HG03159 (cell line): ENCODE measurements around the gene DOCK6.

ENCODE experiments used
- ATAC-seq: cut with Tn5 transposase; IDR thresholded peaks from one replicate; pipeline ENCODE4 v1.9.1; 2021; ENCODE audit warnings: mild to moderate bottlenecking, moderate library complexity; ENCODE audit not compliant: unreplicated experiment

Gene DOCK6

DNA sequence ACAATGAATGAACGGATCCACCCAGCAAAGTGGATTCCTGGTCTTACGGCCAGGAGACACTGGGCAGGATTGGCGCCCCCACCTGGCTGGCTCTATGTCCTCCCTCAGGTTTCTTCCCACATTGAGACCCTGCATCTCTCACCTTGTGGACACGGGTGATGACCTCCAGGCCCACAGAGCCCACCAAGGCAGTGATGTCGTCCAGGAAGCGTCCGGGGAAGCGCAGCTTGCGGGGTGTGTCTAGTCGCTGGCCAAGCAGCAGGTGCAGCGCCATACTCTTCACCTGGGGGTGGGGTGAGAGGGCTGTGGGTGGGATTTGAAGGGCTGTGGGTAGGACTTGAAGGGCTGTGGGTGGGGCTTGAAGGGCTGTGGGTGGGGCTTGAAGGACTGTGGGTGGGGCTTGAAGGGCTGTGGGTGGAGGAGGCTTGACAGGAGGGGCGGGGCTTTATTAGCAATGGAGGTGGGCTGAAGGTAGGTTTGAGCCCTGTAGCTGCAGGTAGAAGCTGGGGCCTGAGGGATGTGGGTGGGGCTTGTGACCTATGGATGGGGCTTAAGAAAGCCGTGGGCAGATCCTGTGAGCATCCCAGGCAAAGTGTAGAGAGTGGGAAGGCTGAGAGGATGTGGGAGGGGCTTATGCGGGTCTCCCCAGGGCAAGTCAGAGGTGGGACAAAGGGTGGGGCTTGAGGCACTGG is 35.0 kb downstream of the DOCK6 start:
- no peak for ATAC-seq

DNA sequence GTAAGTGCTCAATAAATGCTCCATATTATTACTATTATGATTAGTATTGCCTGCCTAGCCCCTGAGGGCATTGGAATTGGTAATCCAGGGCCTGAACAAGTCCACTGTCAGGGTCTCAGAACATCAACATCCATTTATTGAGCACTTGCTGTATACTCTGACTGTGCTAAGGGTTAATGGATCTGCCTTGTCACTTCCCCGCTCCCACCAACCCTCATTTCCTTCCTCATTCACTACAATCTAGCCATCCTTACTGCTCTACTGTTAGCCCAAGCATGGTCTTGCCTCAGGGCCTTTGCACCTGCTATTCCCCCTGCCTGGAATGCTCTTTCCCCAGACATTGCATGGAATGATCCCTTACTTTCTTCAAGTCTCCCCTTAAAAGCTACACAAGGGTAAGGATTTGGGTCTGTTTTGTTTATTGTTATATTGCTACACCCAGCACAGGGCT is 35.6 kb downstream of the DOCK6 start:
- no peak for ATAC-seq

DNA sequence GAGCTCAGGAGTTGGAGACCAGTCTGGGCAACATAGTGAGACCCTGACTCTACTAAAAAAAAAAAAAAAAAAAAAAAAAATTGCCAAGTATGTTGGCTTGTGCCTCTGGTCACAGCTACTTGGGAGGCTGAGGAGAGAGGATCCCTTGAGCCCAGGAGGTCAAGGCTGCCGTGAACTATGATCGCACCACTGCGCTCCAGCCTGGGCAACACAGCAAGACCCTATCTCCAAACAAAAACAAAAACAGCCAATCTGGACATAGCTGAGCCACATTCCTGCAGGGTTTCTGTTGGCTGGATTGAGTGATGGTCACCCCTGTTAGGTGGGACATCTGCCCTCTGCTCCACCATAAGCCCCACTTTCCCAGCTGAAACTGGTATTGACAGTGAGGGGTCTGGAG is 36.5 kb downstream of the DOCK6 start:
- ATAC-seq: no peak

DNA sequence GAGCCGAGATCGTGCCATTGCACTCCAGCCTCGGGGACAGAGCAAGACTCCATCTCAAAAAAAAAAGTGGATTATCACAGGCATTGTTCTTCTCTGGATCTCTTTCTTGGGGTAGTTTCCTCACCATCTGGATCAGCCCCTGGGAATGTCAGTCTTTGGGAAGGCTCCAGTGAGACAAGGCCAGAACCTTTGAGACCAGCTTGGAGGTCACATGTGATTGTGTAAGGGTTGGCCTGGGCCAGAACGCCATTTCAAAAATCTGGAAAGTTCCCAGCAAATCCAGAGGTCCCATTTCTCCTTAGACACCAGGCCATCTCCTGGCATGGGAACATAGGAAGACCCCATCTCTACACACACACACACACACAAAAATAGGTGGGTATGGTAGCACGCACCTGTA is 37.2 kb downstream of the DOCK6 start:
- no peak for ATAC-seq

DNA sequence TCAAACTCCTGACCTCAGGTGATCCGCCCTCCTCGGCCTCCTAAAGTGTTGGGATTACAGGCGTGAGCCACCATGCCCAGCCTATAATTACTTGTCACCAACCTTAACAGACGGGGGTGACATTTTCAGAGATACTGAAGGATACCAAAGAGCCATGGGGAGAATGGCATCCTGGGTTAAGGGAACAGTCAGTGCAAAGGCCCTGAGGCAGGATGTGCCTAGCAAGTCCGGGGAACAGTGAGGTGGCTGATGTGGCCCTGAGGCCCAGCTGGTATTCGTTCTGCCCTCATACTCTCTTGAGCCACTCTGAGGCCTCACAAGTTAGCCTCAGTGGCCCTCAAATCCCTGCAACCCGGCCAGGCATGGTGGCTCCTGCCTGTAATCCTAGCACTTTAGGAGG is 37.9 kb downstream of the DOCK6 start:
- no peak for ATAC-seq

DNA sequence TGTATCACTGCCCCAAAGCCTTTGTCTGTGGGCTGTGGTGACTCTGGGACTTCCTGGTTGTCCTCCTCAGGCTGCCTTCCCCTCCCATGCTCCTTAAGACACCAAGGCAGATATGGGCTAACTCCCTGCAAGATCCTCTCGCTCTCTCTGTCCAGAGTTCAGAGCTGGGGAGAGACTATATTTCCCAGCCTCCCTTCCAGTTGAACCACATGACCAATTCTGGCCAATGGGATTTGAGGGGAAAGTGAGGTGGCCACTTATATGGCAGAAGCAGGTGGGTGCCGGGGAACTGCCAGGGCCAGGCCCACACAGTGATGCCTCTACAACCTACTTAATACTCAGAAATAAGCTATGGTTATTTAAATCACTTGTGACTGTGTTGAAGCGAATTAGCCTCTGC is 39.1 kb downstream of the DOCK6 start:
- no peak for ATAC-seq

DNA sequence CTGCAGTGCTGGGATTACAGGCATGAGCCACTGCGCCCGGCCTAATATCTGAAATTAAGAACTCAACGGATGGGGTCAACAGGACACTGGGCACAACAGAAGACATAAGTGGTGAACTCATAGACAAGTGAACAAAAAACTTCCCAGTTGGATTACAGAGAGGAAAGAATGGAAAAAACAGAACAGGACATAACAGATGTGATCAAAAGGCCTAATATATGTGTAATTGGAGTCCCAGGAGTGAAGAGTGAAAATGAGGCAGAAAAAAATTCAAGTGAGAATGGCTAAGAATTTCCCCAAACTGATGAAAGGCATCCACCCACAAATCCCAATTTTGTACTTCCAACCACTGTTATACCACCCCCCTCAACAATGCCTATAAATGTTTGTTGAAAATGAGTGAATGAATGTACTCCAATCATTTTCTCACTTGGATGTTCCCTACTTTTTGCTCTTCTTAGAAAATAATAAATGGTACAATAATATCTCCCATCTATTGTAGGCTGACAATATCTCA is 41.2 kb downstream of the DOCK6 start:
- no peak for ATAC-seq

DNA sequence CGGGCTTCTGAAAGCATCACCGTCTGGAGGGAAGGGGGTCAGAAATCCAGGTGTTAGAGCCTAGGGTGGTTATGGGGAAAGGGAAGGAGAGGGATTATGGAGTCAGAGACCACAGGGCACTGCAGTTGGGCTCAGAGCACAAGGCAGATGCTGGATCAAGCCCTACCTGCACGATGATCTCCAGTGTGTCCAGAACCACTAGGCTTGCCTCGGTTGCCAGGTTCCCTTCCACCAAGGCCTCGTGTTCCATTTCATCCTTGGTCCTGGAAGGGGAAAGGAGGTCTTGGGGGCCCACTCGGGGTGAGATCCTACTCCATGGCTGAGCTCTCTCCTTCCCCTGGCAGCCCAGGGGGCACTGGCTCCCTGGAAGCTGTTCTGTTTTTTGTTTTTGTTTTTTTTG is 47.9 kb downstream of the DOCK6 start:
- ATAC-seq: no peak

DNA sequence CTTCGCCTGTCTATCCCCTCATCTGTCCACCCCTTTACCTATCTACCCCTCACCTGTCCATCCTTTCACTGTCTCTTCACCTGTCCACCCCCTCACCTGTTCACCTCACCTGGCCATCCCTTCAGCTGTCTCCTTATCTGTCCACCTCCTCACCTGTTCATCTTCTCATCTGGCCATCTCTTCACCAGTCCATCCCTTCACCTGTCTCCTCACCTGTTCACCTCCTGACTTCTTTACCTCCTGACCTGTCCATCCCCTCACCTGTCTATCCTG is 51.7 kb downstream of the DOCK6 start:
- no peak for ATAC-seq

DNA sequence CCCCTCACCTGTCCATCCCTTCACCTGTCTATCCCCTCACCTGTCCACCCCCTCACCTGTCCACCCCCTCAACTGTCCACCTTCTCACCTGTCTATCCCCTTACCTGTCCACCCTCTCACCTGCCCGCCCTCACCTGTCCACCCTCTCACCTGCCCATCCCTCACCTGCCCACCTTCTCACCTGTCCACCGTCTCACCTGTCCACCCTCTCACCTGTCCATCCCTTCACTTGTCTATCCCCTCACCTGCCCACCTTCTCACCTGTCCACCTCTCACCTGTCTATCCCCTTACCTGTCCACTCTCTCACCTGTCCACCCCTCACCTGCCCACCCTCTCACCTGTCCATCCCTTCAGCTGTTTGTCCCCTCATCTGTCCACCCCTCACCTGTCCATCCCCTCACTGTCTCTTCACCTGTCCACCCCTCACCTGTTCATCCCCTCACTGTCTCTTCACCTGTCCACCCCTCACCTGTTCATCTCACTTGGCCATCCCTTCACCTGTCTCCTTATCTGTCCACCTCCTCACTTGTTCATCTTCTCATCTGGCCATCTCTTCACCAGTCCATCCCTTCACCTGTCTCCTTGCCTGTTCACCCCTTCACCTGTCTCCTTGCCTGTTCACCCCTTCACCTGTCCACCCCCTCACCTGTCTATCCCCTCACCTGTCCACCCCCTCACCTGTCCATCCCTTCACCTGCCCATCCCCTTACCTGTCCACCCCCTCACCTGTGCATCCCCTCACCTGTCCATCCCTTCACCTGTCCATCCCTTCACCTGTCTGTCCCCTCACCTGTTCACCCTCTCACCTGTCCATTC is 52.3 kb downstream of the DOCK6 start:
- ATAC-seq: no peak

DNA sequence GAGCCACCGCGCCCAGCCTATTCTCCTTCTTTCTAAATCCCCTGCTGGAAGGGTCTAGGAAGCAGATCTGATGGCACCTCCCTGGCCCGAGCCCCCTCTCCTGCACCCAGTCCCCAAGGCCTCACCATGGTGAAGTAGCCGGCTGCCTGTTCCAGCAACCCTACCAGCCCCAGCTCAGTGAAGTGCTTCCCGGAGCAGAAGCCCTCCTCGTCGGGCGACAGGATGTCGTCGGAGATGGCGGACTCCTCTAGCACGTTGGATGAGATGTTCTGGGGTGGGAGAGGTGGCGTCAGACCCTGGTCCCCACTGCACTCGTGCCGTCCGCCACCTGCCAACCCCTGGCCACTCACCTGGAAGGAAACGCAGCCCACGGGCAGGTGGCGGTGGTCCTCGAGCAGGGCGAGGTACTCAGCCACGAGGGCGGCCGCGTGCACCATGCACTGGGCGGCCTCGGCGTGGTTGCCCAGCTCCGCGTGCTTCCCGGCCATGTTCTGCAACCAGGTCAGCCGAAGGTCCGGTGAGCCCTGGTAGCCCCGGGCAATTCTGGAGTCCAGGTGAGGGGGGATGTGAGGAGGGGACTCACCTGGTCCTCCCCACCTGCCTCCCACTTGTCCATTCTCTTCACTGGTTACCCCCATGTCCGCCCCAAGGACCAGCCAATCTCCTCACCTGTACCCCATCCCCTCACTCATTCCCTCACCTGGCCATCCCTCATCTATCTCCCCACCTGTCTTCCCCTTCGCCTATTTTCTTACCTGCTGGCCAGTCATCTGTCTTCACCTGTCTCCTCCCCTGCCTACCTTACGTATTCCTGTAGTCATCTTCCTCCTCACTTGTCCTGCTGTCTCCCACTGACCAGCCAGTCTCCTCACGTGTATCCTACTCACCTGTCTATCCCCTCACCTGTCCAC is 53.5 kb downstream of the DOCK6 start:
- ATAC-seq: no peak

DNA sequence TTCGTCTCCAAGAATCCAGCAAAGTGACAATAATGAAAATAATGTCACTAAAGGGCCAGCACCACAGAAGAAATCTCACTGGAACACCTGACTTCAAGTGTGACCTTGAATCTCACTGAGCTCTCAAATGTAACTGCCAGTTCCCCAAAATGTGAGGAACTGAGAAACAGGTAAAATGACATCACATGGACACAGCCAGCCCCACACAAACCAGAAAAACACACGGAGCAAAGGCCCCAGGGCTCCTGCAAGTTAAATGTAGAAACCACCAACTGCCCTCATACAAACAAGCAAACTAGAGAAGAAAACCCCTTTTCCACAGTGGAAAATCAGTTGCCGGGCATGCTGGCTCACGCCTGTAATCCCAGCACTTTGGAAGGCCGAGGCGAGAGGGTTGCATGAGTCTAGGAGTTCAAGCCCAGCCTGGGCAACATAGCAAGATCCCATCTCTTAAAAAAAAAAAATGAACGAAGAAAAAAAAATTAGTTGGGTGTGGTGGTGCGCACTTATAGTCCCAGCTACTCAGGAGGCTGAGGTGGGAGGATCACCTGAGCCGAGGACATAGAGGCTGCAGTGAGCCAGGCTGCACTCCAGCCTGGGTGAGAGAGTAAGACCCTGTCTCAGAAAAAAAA is 56.3 kb downstream of the DOCK6 start:
- no peak for ATAC-seq

DNA sequence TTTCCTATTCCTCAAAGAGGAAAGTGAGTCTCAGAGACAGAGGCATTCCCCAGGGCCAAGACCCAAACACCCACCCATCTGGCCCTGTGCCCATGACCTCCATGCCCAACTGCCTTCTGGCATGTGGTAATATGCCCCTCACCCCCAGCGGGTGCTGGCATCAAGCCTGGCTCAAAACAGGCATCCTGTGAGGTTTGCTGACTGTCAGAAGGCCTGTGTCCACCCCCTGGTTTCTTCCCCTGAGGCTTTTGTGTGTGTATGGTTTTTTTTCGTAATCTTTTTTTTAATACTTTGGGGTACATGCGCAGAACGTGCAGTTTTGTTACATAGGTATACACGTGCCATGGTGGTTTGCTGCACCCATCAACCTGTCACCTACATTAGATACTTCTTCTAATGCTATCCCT is 57.4 kb downstream of the DOCK6 start:
- no peak for ATAC-seq

DNA sequence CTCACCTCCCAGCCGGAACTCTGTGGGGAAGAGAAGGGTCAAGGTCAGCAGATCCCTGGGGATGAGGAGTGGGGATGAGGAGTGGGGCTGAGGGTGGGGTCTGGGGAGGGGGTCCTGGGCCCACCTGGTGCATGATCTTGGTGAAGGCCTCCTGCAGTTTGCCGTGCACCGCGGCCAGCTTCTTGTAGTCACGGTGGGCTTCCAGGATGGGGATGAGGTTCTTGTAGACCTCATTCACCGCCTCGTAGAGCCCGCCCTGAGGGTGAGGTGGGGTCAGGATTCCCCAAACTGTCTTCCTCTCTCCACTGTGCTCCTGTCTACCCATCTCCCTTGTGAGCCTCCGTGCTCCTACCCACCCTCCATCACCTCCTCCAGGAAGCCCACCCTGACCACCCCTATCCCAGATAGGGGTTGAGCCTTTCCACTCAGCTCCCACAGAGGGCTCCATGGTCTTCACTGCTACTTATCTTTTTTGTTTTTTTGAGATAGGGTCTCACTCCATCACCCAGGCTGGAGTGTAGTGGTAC is 58.2 kb downstream of the DOCK6 start:
- no peak for ATAC-seq

DNA sequence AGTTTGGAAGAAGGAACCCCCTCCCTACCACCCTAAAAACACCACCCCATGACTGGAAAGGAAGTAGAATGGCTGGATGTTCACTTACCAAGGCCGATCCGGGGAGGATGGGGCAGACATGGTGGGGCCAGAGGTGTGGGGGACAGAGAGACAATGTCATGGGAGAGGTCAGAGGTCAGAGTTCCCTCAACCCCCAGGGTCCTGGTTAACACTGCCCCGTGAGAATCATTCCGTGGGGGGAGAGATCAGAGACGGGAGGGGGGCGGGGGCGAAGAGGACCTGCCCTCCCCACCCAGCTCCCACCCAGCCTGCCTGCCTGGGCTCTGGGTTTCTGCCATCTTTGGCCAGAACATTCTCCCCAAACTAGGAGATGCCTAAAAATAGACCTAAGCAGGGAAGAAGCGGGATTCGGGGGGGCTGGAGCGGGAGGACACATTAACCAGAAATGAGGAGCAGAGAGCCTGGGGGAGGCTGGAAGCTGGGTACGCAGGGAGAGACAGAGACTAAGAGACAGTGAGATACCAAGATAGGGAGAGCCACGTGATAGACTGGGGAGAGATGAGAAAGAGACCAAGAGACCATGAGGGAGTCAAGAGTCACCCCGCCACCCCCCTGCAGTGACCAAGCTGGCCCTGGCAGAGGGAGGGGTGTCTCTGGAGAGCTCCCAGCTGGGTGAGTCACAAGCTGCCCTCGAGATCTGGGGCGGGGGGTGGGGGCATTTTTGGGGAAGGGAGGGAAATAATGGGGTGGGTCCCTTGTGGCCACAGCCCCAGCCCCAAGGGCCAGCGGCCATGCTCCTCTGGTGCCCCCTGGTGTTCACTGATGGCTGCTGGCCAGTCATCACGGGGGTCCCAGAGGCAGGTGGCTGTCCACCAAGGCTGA is 58.9 kb downstream of the DOCK6 start:
- ATAC-seq: no peak

DNA sequence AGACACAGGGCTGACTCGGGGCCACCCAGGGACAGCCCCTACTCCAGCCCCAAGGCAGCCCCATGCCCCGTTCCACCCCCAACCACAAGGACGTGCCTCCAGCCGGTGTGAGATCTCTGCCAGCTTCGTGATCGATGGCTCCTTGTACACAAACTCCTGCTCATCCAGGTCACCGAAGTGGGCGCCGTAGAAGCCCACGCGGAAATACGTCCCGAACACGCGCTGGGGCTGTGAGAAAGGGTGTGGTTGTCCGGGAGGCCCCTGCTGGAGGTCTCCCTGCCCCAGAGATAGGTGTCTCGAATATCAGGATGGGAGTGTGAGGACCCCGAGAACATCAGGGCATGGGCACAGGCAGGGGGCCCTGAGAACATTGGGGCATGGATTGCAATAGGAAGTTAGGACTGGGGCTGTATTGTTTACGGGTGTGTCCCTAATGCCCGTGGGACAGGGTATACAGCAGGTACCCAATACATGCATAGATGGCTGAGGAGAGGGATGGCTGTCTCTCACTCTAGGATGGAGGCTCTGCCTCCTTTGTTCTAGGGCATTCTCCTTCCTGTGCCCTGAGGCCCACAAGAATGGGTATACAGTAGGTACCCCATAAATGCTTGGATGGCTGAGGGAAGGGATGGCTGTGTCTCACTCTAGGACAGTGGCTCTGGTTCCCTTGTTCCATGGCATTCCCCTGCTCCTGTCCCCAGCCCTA is 59.7 kb downstream of the DOCK6 start:
- ATAC-seq: no peak

DNA sequence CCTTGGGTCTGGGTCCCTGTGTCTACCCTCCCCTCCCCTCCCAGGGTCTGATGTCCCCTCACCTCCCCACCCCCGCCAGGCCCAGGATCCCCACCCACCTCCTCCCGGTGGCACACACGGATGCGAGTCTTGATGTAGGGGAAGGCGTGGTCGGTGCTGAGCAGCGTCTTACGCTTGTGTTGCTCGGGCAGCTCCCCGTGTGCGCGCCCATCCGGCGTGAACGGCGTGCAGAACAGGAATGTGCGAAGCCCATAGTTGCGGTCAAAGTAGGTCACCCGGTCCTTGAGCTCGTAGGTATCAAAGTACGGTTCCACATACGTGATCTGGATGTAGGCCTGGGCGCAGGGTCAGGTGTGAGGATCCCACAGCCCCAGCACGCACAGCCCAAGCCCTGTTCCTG is 60.5 kb downstream of the DOCK6 start:
- ATAC-seq: no peak

DNA sequence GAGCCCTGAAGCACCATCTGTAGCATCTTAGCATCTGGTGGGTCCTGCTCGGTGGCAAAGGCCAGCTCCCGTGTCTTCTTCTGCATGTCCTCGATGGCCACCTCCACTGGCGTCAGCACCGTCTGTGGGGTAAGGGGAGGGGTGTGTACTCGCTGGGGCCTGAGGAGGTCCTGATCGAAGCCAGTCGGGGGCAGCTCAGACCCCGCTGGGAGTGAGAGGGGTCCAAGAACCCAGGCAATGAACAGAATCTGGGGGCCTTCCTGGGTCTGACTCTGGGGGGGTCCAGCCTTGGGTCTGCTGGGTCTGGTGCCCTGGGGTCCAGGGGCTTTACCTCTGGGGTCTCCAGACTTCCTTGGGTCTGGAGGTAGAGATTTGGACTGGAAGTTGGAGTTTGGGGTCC is 61.4 kb downstream of the DOCK6 start:
- no peak for ATAC-seq

DNA sequence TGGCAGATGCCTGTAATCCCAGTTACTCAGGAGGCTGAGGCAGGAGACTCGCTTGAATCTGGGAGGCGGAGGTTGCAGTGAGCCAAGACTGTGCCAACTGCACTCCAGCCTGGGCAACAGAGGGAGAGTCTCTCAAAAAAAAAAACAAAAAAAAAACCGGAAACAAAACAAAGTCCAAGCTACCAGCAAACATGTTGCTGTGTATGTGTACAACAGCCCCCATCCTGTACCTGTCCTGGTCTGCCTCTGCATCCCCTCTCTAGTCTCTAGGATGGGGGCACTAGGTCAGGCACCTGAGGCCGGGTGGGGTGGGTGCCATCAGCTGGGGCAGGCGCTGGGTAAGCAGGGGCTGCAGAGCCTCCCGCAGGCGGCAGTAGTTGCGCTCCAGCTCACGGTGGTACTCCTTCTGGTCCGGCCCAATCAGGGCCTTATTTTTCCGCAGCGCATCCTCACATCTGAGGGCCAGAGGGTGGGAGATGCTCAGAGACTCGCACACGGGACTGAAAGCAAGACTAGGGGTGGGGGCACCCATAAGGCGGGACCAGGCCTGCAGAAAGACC is 62.2 kb downstream of the DOCK6 start:
- ATAC-seq: no peak
